T-helper 9 cell (primary cell): Measurements from ENCODE around the gene WHAMM.

Experiments used
- DNase-seq: peaks from one replicate; pipeline ENCODE4 v3.0.0-alpha.2; 2020

The WHAMM gene

GRCh38 chr15:82871358-82871757, 61.9 kb downstream of the WHAMM start:
- no peak for DNase-seq

- DNase-seq = no peak
These were observed 62.5 kb downstream of the WHAMM start for GRCh38 chr15:82871832-82872484.

- no peak for DNase-seq
These were observed 63.7 kb downstream of the WHAMM start for GRCh38 chr15:82873000-82873680.

DNA sequence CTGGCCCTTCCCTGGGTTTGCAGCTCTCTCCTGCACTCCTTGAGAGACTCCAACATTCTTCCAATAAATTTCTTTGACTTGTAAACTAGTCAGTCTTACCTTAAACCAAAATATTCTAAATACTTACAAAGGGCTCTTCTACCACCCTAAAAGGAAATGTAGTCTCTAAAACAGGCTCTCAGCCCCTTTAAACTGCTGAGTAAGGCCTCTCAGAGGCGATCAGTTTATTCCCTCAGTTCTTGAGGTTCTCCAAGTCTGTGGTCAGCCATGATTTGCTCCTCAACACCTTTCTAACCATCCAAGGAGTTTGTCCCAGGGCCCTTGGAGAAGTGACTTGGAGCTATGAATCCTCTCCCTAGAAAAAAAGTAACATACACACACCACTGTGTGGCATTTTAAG, 64.8 kb downstream of the WHAMM start:
- DNase-seq = no peak

DNA sequence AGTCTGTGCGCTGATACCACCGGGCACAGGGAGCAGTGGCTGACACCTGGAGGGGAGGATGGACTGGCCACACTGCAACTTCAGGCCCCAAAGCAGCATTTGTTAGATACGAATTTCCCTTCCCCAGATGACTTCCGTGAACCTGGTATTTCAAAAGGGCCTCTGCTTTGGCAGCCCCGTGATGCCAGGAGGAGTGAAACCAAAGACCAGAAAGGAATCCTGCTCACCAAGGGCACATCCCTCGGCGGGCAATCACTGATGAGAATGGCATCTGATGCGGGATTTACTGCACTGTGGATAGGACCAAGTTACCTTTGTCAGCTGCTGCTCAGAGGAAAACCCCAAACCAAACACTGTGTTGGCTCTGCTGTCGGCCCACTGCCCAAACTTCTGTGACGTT, 65.5 kb downstream of the WHAMM start:
- DNase-seq = no peak

DNA sequence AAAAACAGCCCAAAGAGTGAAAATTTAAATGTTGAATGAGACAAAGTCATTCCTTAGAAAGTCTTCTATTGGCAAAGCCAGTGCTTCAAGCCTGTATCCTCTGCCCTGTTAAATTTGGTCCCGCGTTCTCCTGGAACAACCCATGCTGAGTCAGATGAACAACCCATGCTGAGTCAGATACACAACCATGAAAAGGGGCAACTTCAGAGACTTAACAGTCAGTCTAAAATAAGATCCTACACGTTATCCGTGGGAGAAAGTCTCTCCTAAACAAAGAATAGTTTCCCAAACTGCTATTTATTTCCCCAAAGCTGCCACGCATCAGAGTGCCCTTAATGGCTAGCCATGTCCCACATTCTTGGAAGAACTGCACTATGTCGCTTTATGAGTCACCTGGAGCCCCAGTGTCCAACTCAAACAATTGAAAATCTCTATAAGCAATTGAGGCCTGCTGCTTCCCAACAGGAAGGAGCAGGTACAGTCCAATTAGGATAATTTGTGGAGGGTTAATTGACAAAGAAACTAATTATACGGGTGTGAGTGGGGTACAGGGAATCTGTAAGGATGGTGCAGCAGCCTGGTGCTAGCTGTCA, 66.1 kb downstream of the WHAMM start:
- no peak for DNase-seq

DNA sequence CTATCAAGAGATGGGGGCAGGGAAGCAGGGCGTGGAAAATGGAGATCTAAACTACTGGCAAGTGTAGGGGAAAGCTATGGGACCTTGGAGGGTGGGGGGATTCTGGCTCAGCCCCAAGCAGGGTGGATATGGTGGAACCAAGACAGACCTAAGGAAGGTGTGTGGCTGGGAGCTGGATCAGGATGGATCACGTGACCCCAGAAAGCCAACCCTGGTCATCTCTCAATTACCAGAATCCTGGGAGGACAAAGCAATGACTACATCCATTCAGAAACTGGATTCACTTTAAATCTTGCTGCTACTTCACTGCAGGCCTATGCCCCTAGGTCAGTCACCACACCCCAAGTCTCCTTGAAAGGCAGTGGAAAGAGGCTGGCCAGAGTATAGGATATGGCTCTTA, 68.4 kb downstream of the WHAMM start:
- DNase-seq = no peak

DNA sequence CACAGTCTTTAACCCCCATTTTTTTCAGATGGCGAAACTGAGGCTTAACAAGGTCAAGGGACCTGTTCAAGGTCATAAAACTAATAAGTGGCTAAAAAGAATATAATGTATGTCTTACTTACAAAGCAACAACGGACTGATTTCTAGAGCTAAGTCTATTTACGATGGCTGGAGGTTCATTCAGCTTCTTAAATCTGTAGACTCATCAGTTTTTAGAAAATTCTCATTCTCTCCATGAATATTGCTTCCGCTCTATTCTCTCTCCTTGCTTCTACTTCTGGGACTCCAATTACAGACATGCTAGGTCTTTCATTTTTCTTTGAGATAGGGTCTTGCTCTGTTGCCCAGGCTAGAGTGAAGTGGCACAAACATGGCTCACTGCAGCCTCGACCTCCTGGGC, 68.9 kb downstream of the WHAMM start:
- DNase-seq = no peak

DNA sequence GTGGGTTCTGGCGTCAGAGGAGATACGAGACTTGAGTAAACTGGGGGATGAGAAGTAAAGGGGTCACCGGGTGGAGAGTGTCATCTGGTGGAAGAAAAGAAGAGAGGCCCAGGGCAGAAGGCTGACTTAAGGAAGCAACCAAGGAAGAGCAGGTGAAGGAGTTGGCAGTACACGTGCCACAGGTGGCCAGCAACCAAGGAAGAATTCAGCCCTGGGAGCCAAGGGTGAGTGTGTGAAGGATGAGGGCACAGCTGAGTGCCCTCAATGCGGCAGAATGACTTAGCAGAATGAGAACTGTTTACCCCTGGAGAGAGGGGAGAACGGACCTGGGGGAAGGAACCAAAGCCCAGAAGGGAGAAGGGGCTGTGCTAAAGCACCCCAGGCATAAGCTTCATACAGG, 71.3 kb downstream of the WHAMM start:
- DNase-seq = no peak

DNA sequence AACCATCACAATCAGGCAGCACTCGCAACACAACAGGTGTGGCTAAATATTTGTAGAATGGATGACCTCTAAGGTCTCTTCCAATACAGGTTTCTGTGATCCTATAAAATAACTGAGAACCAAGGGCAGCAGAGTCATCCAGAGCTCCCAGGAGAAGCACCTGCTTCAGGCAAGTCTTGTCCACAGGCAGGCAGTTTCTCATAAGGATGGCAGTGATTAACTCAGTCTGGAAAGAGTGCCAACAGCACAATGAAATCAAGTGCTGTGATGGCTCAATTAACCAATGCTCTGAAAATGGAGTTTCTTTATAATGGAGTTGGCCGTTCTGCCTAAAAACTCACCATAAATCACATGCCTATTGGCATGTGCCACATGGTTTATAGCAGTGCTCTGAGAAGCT, 72.3 kb downstream of the WHAMM start:
- no peak for DNase-seq

DNA sequence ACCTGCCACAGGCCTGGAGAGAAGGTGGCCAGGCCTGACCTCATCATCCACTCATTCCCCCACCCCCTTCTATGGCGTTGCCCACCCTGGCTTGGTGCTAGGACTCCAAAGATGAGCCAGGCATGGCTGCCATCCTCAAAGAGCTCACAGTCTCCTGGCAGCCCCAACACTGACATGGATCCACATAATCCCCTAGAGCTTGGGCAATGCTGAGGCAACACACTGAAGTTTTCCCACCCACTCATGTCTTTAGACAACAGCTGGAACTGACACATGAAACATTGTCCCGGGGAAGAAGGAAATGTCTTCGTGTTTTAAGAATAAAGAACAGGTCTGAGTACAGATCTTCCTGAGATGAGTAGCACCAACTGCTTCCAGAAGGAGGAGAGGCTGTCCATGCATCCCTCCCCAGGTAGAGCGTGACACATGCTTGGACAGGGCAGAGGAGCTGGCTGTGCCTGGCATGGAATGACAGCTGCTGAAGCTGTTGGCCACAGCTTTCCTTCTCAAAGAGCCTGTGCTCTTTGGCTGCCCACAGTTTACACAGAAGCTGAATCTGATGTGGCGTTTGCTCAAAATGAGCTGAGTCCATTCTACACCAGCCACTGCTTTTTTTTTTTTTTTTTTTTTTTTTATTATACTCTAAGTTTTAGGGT, 73.0 kb downstream of the WHAMM start:
- DNase-seq = no peak
